Smooth muscle cell (in vitro differentiated cells): ENCODE data around the gene PPP1R1A. TPM values are rescaled to one million over a fixed set of nuclear protein-coding genes. Genes with fewer than 3 reads are reported as not detected.

Experiments used
- DNase-seq: peaks from one replicate; lab custom pipeline; 2025; ENCODE audit not compliant: unreplicated experiment; lab: John Stamatoyannopoulos, UW
- H2AFZ ChIP-seq: fragments of 200-600 bp; sonication (generic); 2 replicates; pipeline ENCODE4 v1.6.0; 2016; ENCODE audit warnings: antibody characterized with exemption, low read depth, mild to moderate bottlenecking
- H3F3A ChIP-seq: fragments of 200-600 bp; sonication (generic); 2 replicates; pipeline ENCODE4 v1.6.0; 2017; ENCODE audit warnings: antibody characterized with exemption, low read depth
- H3K27ac ChIP-seq: fragments of 200-600 bp; sonication (generic); 2 replicates; pipeline ENCODE4 v1.5.1; 2016; ENCODE audit warnings: low read depth, mild to moderate bottlenecking
- H3K27me3 ChIP-seq: fragments of 200-600 bp; sonication (generic); 2 replicates; pipeline ENCODE4 v1.6.1; 2016; ENCODE audit warnings: low read depth, mild to moderate bottlenecking
- H3K36me3 ChIP-seq: fragments of 200-600 bp; sonication (generic); 2 replicates; pipeline ENCODE4 v1.5.1; 2016; ENCODE audit warnings: low read depth
- H3K4me1 ChIP-seq: fragments of 200-600 bp; sonication (generic); 2 replicates; pipeline ENCODE4 v1.5.1; 2016; ENCODE audit warnings: low read depth
- H3K4me2 ChIP-seq: fragments of 200-600 bp; sonication (generic); 2 replicates; pipeline ENCODE4 v1.6.0; 2016; ENCODE audit warnings: mild to moderate bottlenecking
- H3K4me3 ChIP-seq: fragments of 200-600 bp; sonication (generic); 2 replicates; pipeline ENCODE4 v1.5.1; 2016; ENCODE audit warnings: mild to moderate bottlenecking
- H3K79me2 ChIP-seq: fragments of 200-600 bp; sonication (generic); 2 replicates; pipeline ENCODE4 v1.6.0; 2016; ENCODE audit warnings: low read depth, mild to moderate bottlenecking
- H3K9ac ChIP-seq: fragments of 200-600 bp; sonication (generic); 2 replicates; pipeline ENCODE4 v1.6.0; 2016; ENCODE audit warnings: low read depth
- H3K9me3 ChIP-seq: fragments of 200-600 bp; sonication (generic); replicated peaks from 2 replicates; pipeline ENCODE4 v1.5.1; 2016; ENCODE audit warnings: low read depth
- H4K20me1 ChIP-seq: fragments of 200-600 bp; sonication (generic); 2 replicates; pipeline ENCODE4 v1.6.0; 2016; ENCODE audit warnings: low read depth
- WGBS: methylation state at CpG from one replicate; pipeline ENCODE4 v1.1.7; 2016; ENCODE audit warnings: low lambda C conversion rate; 5-methylcytosine and 5-hydroxymethylcytosine counted together
- polyA plus RNA-seq: library from polyadenylated mRNA; unstranded; fragments of >200 nt; fragmentation: Nextera tagmentation; extraction: Ambion mirVana; gene quantifications from 2 replicates; pipeline ENCODE4 v1.2.1, GENCODE V29; 2016
- total RNA-seq: library from RNA; depleted of rRNA; stranded (reverse); fragments of >200 nt; gene quantifications from 2 replicates; pipeline ENCODE4 v1.2.3, GENCODE V29; 2014
- TF ChIP-seq, protein P1 (sequence below): fragments of 200-600 bp; sonication (generic); IDR thresholded peaks from 2 replicates; pipeline ENCODE4 v1.5.1; 2017; ENCODE audit warnings: borderline replicate concordance, mild to moderate bottlenecking, antibody characterized with exemption; ENCODE audit not compliant: insufficient read depth, poor library complexity, severe bottlenecking

PPP1R1A gene
- total and polyA plus RNA-seq, 2 experiments from 2014 or later, result 0.31 TPM; not detected in 1

DNA sequence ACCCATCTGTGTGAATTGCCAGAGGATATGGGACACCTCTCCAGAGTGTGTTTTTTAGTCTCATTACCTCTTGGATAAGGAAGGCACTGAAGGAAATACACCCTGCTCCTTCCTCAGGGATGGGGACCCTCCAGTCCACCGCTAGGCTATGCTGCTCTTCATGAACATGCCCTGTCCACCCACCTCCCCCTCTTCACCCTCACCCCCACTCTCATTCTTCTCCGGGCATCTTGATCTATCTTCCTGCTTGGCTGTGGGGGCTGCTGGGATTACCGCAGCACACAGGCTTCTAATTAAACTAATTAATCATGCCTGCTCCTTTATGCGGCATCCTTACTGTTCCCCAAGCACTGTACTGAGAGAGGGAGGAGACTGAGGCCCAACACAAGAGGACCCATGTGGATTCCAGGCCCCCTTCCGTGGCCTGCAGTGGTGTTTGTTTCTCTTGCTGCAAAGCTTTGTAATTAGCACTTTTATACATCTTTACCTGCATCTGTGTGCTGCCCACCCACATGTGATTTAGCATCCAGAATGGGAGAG, 46.6 kb downstream of the PPP1R1A start:
- H4K20me1 ChIP-seq, result no peaks in the 10 kb centered on the region
- H2AFZ ChIP-seq, result no peak overlapping the region
- H3K36me3 ChIP-seq, result no peaks in the 10 kb centered on the region
- H3K4me3 ChIP-seq, result no peak overlapping the region
- DNase-seq, result no peak
- no peaks in the 10 kb centered on the region for H3K79me2 ChIP-seq
- TF ChIP-seq, protein P1, sequence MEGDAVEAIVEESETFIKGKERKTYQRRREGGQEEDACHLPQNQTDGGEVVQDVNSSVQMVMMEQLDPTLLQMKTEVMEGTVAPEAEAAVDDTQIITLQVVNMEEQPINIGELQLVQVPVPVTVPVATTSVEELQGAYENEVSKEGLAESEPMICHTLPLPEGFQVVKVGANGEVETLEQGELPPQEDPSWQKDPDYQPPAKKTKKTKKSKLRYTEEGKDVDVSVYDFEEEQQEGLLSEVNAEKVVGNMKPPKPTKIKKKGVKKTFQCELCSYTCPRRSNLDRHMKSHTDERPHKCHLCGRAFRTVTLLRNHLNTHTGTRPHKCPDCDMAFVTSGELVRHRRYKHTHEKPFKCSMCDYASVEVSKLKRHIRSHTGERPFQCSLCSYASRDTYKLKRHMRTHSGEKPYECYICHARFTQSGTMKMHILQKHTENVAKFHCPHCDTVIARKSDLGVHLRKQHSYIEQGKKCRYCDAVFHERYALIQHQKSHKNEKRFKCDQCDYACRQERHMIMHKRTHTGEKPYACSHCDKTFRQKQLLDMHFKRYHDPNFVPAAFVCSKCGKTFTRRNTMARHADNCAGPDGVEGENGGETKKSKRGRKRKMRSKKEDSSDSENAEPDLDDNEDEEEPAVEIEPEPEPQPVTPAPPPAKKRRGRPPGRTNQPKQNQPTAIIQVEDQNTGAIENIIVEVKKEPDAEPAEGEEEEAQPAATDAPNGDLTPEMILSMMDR, result no peak
- no peak overlapping the region for H3K27ac ChIP-seq
- H3K27me3 ChIP-seq, result peaks cover 48% of the 10 kb centered on the region
- no peak overlapping the region for H3K4me2 ChIP-seq
- H3F3A ChIP-seq, result no peaks in the 10 kb centered on the region
- no peaks in the 10 kb centered on the region for H3K4me1 ChIP-seq
- no peaks in the 10 kb centered on the region for H3K9me3 ChIP-seq
- WGBS, result 84% methylated on average over 5 of the region's 5 CpGs
- no peak overlapping the region for H3K9ac ChIP-seq

DNA sequence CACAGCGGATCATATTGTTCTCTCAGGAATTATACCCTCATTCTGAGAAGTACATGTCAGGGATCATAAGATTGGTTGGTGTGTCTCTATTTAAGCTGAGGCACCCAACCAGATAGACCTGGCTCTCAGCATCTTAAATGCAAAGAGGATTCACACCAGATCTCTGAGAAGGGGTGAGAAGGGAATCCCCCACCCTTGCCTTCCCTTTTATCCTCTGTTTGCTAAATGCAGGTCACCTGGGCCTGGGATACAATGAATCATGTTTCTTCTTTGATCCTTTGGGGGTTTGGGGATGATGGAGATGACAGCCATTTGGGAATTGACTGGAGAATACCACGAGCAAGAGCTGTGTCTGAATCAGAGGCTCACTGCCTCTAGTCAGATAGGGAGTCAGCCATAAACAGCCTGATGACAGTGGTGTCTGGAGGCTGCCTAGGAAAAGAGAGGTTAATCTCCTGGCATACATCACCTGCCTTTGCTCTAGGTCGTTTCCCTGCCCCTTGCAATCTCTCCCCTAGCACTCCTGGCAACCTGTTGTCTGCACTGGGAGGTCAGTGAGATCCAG, 50.2 kb downstream of the PPP1R1A start:
- DNase-seq, result no peak
- Histone ChIP-seq H3K27ac (no peak overlapping the region), H4K20me1 (no peaks in the 10 kb centered on the region), H3K4me2 (no peak overlapping the region), H3K4me1 (no peaks in the 10 kb centered on the region), H3K36me3 (no peaks in the 10 kb centered on the region), H3K9me3 (no peaks in the 10 kb centered on the region), H3F3A (no peaks in the 10 kb centered on the region), H3K9ac (no peak overlapping the region), H3K4me3 (no peak overlapping the region), H2AFZ (no peak overlapping the region), H3K79me2 (no peaks in the 10 kb centered on the region), H3K27me3 (peaks cover 30% of the 10 kb centered on the region)
- WGBS, result 64% methylated on average over 3 of the region's 3 CpGs
- TF ChIP-seq, protein P1, result no peak

DNA sequence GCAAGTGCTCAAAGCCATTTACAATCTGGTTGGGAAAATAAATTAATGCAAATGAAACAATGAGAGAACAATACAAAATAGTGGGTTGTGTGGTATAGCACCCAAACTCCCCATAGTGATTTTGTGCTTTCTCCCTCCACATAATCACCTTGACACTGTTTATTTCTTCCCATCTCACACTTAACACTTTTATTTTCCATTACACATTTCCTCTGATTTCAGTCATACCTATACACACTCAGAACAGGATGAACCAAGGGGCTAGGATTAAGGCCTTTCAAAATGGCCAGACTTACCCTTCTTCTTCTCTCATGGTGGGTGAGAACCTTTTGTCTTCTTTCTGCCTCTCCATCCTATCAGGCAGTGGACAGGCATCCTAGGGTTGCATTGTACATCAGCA, 53.0 kb downstream of the PPP1R1A start:
- H3K4me2 ChIP-seq, result no peak overlapping the region
- H3K9me3 ChIP-seq, result no peaks in the 10 kb centered on the region
- no peak overlapping the region for H3K27ac ChIP-seq
- TF ChIP-seq, protein P1, result no peak
- H3K9ac ChIP-seq, result no peak overlapping the region
- H3K79me2 ChIP-seq, result no peaks in the 10 kb centered on the region
- H3K36me3 ChIP-seq, result no peaks in the 10 kb centered on the region
- DNase-seq, result no peak
- H3K4me3 ChIP-seq, result no peak overlapping the region
- no peaks in the 10 kb centered on the region for H3K4me1 ChIP-seq
- no peaks in the 10 kb centered on the region for H3F3A ChIP-seq
- no peak overlapping the region for H2AFZ ChIP-seq
- peaks cover 41% of the 10 kb centered on the region for H3K27me3 ChIP-seq
- no peaks in the 10 kb centered on the region for H4K20me1 ChIP-seq

DNA sequence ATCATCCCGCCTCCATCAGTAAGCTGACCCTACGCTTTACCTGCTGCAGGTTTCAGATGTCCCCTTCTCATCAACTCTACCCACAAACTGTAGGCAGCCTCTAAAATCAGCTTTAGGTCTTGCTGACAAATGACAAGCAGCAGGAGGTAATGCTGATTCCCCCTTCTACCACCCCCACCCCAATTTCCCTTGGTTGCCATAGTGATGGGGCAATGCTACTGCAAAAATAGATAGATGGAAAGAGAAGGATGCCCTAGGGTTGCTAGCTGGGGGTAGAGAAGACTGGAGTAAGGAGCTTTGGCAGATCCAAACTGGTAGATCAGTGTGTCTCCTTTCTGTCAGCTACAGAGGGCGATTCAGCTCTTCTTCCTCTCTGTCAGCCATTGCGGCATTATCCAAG, 58.9 kb downstream of the PPP1R1A start:
- H3K27ac ChIP-seq, result no peak overlapping the region
- H3K4me2 ChIP-seq, result no peak overlapping the region
- no peak overlapping the region for H3K4me3 ChIP-seq
- no peaks in the 10 kb centered on the region for H4K20me1 ChIP-seq
- no peaks in the 10 kb centered on the region for H3K9me3 ChIP-seq
- no peaks in the 10 kb centered on the region for H3K4me1 ChIP-seq
- H3K9ac ChIP-seq, result no peak overlapping the region
- no peaks in the 10 kb centered on the region for H3K36me3 ChIP-seq
- H3K79me2 ChIP-seq, result no peaks in the 10 kb centered on the region
- no peak for DNase-seq
- H2AFZ ChIP-seq, result no peak overlapping the region
- no peaks in the 10 kb centered on the region for H3F3A ChIP-seq
- H3K27me3 ChIP-seq, result peaks cover 76% of the 10 kb centered on the region
- WGBS, result 83% methylated on average over 4 of the region's 4 CpGs
- TF ChIP-seq, protein P1, result no peak
